GM18526 (cell line): ENCODE measurements around the gene CRHR2.

Experiments
- POLR2A ChIP-seq: IDR thresholded peaks from 3 replicates; pipeline ENCODE4 v1.6.1; 2011; ENCODE audit not compliant: insufficient read length; ENCODE audit errors: extremely low read depth

CRHR2 gene

GRCh38 chr7:30710669-30711068 lies 28.4 kb upstream of the CRHR2 start:
- no peak for TF ChIP-seq POLR2A

- TF ChIP-seq POLR2A = no peak
These were observed 27.3 kb upstream of the CRHR2 start for GRCh38 chr7:30709549-30709948.

GRCh38 chr7:30708983-30709382 lies 26.7 kb upstream of the CRHR2 start:
- TF ChIP-seq POLR2A = no peak

GRCh38 chr7:30708412-30708811 lies 26.2 kb upstream of the CRHR2 start:
- no peak for TF ChIP-seq POLR2A

- no peak for TF ChIP-seq POLR2A
These were observed 25.4 kb upstream of the CRHR2 start for GRCh38 chr7:30707391-30708357.

- no peak for TF ChIP-seq POLR2A
These were observed 24.7 kb upstream of the CRHR2 start for GRCh38 chr7:30706908-30707307.

GRCh38 chr7:30706316-30706715 lies 24.1 kb upstream of the CRHR2 start:
- TF ChIP-seq POLR2A = no peak

- no peak for TF ChIP-seq POLR2A
These were observed 23.3 kb upstream of the CRHR2 start for GRCh38 chr7:30705596-30705995.

GRCh38 chr7:30705008-30705407 lies 22.8 kb upstream of the CRHR2 start:
- TF ChIP-seq POLR2A = no peak

- no peak for TF ChIP-seq POLR2A
These were observed 21.5 kb upstream of the CRHR2 start for GRCh38 chr7:30703756-30704155.

GRCh38 chr7:30702200-30702599 lies 19.9 kb upstream of the CRHR2 start:
- no peak for TF ChIP-seq POLR2A

- no peak for TF ChIP-seq POLR2A
These were observed 18.7 kb upstream of the CRHR2 start for GRCh38 chr7:30700941-30701340.

- no peak for TF ChIP-seq POLR2A
These were observed 17.6 kb upstream of the CRHR2 start for GRCh38 chr7:30699706-30700495.

- TF ChIP-seq POLR2A = no peak
These were observed 16.2 kb upstream of the CRHR2 start for GRCh38 chr7:30698481-30698880.

GRCh38 chr7:30697719-30698460 lies 15.6 kb upstream of the CRHR2 start:
- no peak for TF ChIP-seq POLR2A
